Cardiac muscle cell (in vitro differentiated cells and primary cell): Measurements from ENCODE around the gene RFTN1. TPM values are rescaled to one million over a fixed set of nuclear protein-coding genes. Genes with fewer than 3 reads are reported as not detected.

Source experiments
- DNase-seq, 2 donors: peaks; one replicate each; pipeline versions ENCODE4 v3.0.0 to v3.0.0-alpha.2; 2010 to 2017; ENCODE audit warnings: low read depth in 1 of 2, low spot score in 1 of 2
- H3K27ac ChIP-seq: fragments of 200-600 bp; sonication (generic); 2 replicates; pipeline ENCODE4 v1.5.1; 2016
- H3K27me3 ChIP-seq: fragments of 200-600 bp; sonication (generic); 2 replicates; pipeline ENCODE4 v1.6.0; 2016; ENCODE audit warnings: control low read depth
- H3K36me3 ChIP-seq: fragments of 200-600 bp; sonication (generic); 2 replicates; pipeline ENCODE4 v1.5.1; 2016; ENCODE audit warnings: control low read depth
- H3K4me1 ChIP-seq: fragments of 200-600 bp; sonication (generic); 2 replicates; pipeline ENCODE4 v1.8.1; 2017; ENCODE audit warnings: low read depth, mild to moderate bottlenecking, mixed run types
- H3K4me3 ChIP-seq: fragments of 200-600 bp; sonication (generic); 2 replicates; pipeline ENCODE4 v1.5.1; 2016; ENCODE audit warnings: mild to moderate bottlenecking
- H3K9me3 ChIP-seq: fragments of 200-600 bp; sonication (generic); 2 replicates; pipeline ENCODE4 v1.5.1; 2017; ENCODE audit warnings: low read depth, mild to moderate bottlenecking, control low read depth
- polyA plus RNA-seq: library from polyadenylated mRNA; unstranded; fragments of >200 nt; fragmentation: Nextera tagmentation; extraction: Ambion mirVana; gene quantifications from 2 replicates; pipeline ENCODE4 v1.2.1, GENCODE V29; 2016
- total RNA-seq: library from RNA; depleted of rRNA; stranded (reverse); fragments of >200 nt; gene quantifications from 2 replicates; pipeline ENCODE4 v1.2.3, GENCODE V29; 2016
- TF ChIP-seq, protein P1 (sequence below): IDR thresholded peaks from 2 replicates; pipeline ENCODE4 v1.5.1; 2012; ENCODE audit warnings: low read depth, mild to moderate bottlenecking, low read length

RFTN1 gene
- total and polyA plus RNA-seq, 2 experiments from 2014 or later = 30.6 to 42.4 TPM

DNA sequence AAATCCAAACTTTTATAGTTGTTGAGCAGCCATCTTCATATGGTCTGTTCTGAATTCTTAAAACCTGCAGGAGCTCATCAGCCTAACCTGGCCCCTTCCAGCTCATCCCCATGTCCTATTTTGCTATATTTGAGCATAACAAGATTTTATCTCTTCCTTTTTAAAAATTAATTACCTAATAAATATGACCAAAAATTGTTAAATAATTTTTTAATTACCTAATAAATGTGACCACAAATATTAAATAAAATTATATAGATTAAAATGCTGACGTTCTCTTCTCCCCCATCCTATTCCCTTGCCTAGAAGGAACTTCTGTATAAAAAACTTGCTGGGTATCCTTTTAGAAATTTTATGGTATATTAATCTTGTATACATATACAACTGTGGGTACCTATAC, 204.8 kb downstream of the RFTN1 start:
- TF ChIP-seq, protein P1, sequence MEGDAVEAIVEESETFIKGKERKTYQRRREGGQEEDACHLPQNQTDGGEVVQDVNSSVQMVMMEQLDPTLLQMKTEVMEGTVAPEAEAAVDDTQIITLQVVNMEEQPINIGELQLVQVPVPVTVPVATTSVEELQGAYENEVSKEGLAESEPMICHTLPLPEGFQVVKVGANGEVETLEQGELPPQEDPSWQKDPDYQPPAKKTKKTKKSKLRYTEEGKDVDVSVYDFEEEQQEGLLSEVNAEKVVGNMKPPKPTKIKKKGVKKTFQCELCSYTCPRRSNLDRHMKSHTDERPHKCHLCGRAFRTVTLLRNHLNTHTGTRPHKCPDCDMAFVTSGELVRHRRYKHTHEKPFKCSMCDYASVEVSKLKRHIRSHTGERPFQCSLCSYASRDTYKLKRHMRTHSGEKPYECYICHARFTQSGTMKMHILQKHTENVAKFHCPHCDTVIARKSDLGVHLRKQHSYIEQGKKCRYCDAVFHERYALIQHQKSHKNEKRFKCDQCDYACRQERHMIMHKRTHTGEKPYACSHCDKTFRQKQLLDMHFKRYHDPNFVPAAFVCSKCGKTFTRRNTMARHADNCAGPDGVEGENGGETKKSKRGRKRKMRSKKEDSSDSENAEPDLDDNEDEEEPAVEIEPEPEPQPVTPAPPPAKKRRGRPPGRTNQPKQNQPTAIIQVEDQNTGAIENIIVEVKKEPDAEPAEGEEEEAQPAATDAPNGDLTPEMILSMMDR = no peak
- no peak overlapping the region for H3K27ac ChIP-seq
- H3K4me1 ChIP-seq = peaks cover 10% of the 10 kb centered on the region
- no peaks in the 10 kb centered on the region for H3K27me3 ChIP-seq
- H3K36me3 ChIP-seq = peaks cover 4% of the 10 kb centered on the region
- no peaks in the 10 kb centered on the region for H3K9me3 ChIP-seq
- no peak overlapping the region for H3K4me3 ChIP-seq
- DNase-seq = no peak

DNA sequence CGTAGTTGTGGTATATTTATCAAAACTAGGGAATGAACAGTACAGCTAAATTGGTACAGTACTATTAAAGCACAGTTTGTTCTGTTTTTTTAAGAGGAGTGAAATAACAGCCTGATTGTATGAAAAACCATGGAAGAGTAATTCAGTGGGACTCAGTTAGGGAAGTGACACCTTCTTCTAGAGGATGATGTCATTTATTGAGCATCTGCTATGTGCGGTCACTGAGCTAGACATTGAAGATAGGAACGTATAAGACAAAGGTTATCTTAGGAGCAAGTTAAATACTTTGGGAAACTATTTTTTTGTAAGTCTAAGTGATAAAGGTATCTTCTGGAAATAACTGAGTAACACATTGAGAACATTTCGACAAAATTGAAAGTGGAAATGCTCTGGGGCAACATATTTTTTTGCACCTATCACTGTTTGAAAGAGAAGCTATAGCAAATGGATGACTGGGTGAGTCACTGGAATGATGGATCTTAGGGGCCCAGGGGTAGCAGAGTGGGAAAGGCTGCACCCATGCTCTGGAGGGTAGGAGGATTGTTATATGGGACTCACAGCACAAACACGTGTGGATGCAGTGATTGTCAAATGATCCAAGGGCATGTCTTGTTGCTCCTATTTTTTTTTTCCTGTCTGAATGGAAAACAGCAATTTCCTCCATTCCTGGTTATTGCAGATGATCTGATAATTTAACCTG, 205.5 kb downstream of the RFTN1 start:
- DNase-seq = peak in 1 of 2 donors; percentile 40
- H3K4me3 ChIP-seq = no peak overlapping the region
- H3K9me3 ChIP-seq = no peaks in the 10 kb centered on the region
- TF ChIP-seq, protein P1 = no peak
- H3K27ac ChIP-seq = no peak overlapping the region
- no peaks in the 10 kb centered on the region for H3K36me3 ChIP-seq
- peaks cover 5% of the 10 kb centered on the region for H3K4me1 ChIP-seq
- H3K27me3 ChIP-seq = no peaks in the 10 kb centered on the region

DNA sequence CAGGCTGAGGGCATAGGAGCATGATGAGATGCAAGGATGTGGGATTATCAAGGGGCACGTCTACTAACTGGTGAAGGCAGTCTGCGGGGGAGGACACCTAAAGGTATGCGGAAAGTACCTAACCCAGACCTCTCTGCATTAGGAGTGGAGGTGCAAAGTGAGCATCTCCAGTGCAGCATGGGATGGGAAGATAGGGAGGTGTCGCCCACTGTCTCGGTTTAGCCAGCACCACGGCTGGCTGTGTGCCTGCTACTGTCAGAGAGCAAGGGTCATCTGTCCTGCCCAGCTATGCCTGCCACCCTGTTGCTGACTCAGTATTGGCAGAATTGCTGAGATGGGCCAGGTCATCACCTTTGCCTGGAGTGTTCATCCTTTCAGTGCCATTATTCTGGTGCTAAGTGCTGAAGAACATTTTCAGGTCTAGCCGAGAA, 208.4 kb downstream of the RFTN1 start:
- H3K4me3 ChIP-seq = no peak overlapping the region
- no peaks in the 10 kb centered on the region for H3K36me3 ChIP-seq
- H3K9me3 ChIP-seq = no peaks in the 10 kb centered on the region
- DNase-seq = no peak
- H3K27ac ChIP-seq = no peak overlapping the region
- H3K27me3 ChIP-seq = no peaks in the 10 kb centered on the region
- TF ChIP-seq, protein P1 = no peak
- peaks cover 28% of the 10 kb centered on the region for H3K4me1 ChIP-seq

DNA sequence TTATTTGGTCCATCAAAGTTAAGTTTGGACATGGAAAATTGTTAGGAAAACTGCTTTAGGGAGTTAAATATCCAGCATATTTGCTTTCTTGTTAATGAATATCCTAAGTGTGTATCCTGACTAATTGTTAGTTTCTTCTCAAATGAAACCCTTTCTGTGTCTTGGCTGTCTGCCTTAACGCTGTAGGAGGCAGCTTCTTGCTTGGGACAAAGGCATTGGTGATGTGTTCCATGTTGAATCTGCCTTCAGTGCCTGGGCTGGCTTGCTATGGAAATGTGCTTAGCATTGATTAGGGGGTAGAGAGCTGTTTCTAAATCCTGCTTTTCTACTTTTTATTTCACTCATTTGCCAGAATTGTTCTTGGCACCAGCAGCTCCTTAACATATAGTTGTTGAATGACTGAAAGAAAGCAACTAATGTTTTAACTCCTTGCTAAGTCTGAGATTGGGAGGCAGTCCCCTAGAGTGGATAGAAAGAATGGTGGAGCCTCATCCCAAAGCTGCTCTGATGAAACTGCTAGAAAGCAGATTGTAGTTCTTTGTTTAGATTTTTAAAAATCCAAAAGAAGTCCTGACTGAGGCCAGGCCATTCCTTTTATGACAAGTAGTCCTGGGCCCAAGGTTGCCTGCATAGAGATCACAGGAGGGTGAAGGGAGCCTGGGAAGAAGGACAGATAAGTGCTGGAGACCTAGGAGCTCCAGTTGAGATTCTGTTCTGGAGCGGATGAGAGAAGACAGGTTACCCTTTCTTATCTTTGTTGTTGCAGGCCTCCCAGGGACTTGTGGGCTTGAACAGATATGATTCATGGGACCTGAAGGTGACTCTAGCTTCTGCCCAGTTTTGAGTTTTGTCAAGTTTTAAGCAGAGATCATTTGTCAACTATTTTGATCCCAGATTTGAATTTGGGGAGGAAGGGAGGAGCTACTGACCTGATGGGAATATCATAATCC, 209.2 kb downstream of the RFTN1 start:
- no peak overlapping the region for H3K4me3 ChIP-seq
- no peaks in the 10 kb centered on the region for H3K9me3 ChIP-seq
- peaks cover 33% of the 10 kb centered on the region for H3K4me1 ChIP-seq
- H3K27ac ChIP-seq = peak overlapping the region; percentile 14
- DNase-seq = no peak
- no peaks in the 10 kb centered on the region for H3K36me3 ChIP-seq
- no peaks in the 10 kb centered on the region for H3K27me3 ChIP-seq
- TF ChIP-seq, protein P1 = no peak

DNA sequence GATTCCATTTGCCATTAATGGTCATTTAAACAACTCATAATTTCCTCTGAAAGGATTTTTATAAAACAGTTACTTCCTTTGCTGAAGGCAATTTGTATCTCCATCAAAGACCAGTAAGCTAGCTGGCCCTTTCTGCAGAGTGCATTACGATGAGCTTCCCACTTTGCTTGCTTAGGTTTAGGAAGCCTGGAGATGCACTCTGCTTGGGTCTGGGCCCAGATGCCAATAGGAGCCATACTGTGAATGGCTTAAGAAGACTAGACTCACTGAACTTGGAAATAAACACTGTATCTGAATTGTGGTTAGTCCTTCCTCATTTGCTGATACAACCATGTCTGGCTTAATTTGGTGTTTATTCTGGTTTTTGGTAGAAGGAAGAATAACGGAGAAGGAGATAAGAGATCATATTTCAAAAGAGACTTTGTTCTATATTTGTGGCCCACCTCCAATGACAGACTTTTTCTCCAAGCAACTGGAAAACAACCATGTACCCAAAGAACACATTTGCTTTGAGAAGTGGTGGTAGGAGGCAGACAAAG, 210.4 kb downstream of the RFTN1 start:
- TF ChIP-seq, protein P1 = no peak
- Histone ChIP-seq H3K27ac (no peak overlapping the region), H3K9me3 (no peaks in the 10 kb centered on the region), H3K4me1 (peaks cover 33% of the 10 kb centered on the region), H3K36me3 (no peaks in the 10 kb centered on the region), H3K4me3 (no peak overlapping the region), H3K27me3 (no peaks in the 10 kb centered on the region)
- no peak for DNase-seq
